Large intestine (tissue), 12 donors: ENCODE measurements around the gene MARCHF3. TPM values are rescaled to one million over a fixed set of nuclear protein-coding genes. Genes with fewer than 3 reads are reported as not detected.

ENCODE experiments used
- DNase-seq, 2 donors: peaks; one replicate each; pipeline versions ENCODE4 v3.0.0 to v3.0.0-alpha.2; 2013
- H3K27ac ChIP-seq: one replicate; pipeline ENCODE4 v1.5.1; 2013; ENCODE audit warnings: low read length
- H3K27me3 ChIP-seq: 2 replicates; pipeline ENCODE4 v1.6.1; 2013; ENCODE audit warnings: low read length; ENCODE audit not compliant: control insufficient read depth, insufficient read depth
- H3K36me3 ChIP-seq: 2 replicates; pipeline ENCODE4 v1.6.1; 2013; ENCODE audit warnings: low read length; ENCODE audit not compliant: control insufficient read depth, insufficient read depth
- H3K4me1 ChIP-seq: one replicate; pipeline ENCODE4 v1.6.1; 2013; ENCODE audit warnings: low read length; ENCODE audit not compliant: control insufficient read depth, insufficient read depth
- H3K4me3 ChIP-seq: one replicate; pipeline ENCODE4 v1.5.1; 2013; ENCODE audit warnings: low read length
- H3K9me3 ChIP-seq: one replicate; pipeline ENCODE4 v1.6.1; 2013; ENCODE audit warnings: mild to moderate bottlenecking, low read depth, low read length, moderate library complexity; ENCODE audit not compliant: control insufficient read depth
- WGBS: methylation state at CpG from one replicate; pipeline ENCODE4 v1.1.5; 2013; ENCODE audit warnings: low lambda C conversion rate; ENCODE audit not compliant: insufficient coverage; 5-methylcytosine and 5-hydroxymethylcytosine counted together
- long read RNA-seq, 11 donors: transcript quantifications; one replicate each; lab custom pipeline, GENCODE V29; 2026
- polyA plus RNA-seq: library from polyadenylated mRNA; unstranded; fragments of 120-200 nt; gene quantifications from one replicate; pipeline ENCODE4 v1.2.1, GENCODE V29; 2013

The MARCHF3 gene, protein sequence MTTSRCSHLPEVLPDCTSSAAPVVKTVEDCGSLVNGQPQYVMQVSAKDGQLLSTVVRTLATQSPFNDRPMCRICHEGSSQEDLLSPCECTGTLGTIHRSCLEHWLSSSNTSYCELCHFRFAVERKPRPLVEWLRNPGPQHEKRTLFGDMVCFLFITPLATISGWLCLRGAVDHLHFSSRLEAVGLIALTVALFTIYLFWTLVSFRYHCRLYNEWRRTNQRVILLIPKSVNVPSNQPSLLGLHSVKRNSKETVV
- 6.5 TPM for polyA plus RNA-seq
- long read RNA-seq, donor 1 = 0 reads
- long read RNA-seq, donor 2, full-length matches to known transcripts = 4 of 4 reads
- long read RNA-seq, donor 2, partial matches to known transcripts = 0 of 4 reads
- long read RNA-seq, donor 2, other reads (novel, unspliced or antisense) = 0 of 4 reads
- long read RNA-seq, donor 3, full-length matches to known transcripts = 3 of 3 reads
- long read RNA-seq, donor 3, partial matches to known transcripts = 0 of 3 reads
- long read RNA-seq, donor 3, other reads (novel, unspliced or antisense) = 0 of 3 reads
- long read RNA-seq, donor 4 = 0 reads
- long read RNA-seq, donor 5 = 0 reads
- long read RNA-seq, donor 6 = 0 reads
- long read RNA-seq, donor 7 = 0 reads
- long read RNA-seq, donor 8, full-length matches to known transcripts = 3 of 3 reads
- long read RNA-seq, donor 8, partial matches to known transcripts = 0 of 3 reads
- long read RNA-seq, donor 8, other reads (novel, unspliced or antisense) = 0 of 3 reads
- long read RNA-seq, donor 9, partial matches to known transcripts = 0 of 1 reads
- long read RNA-seq, donor 9, other reads (novel, unspliced or antisense) = 0 of 1 reads
- long read RNA-seq, donor 10, full-length matches to known transcripts = 3 of 3 reads
- long read RNA-seq, donor 10, partial matches to known transcripts = 0 of 3 reads
- long read RNA-seq, donor 10, other reads (novel, unspliced or antisense) = 0 of 3 reads
- long read RNA-seq, donor 11, full-length matches to known transcripts = 2 of 2 reads
- long read RNA-seq, donor 11, partial matches to known transcripts = 0 of 2 reads
- long read RNA-seq, donor 11, other reads (novel, unspliced or antisense) = 0 of 2 reads

DNA sequence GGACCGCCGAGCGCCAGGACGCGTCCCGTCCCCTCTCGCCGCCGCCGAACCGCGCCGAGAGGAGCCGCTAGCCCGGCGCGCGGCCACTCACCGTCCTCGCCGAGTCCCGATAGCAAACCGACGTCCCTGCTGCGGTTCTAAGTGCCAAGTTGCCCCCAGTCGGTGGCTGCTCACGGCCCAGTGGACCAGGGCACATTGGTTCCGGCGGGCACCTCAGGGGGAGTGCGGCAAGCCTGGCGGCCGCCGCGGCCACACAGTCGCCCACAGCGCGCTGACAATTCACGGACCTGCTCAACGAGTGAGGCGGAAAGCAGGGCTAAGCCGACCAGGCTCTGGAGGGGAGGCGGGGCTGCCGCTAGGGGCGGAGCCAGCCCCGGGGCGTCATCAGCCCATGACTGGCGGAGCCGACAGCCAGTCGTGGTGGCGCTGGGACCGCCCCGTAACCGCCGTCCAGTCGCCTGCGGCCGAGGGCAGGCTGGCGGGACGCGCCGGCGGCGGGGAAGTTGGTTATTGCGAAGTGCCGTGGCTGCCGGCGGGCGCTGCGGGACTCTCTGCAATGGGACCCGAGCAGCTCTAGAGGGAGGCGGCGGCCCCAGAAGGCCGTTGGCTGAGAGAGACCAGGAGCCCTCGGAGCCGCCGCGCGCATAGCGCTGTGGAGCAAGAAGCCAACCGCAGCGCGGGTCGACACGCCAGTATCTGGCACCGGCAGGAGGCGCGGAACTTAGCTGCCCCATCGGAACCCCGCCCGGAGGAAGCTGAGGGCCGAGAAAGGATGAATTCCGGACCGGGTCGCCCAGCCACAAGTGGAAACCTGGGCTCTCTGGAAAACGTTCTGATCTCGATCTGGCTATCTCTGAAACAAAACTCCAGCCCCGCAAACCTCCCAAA is at the start of gene MARCHF3:
Gene MARCHF3, minus strand, starts transcription at position 300 of the 888 bp plus-strand sequence. CDS start 112,387 bp downstream, outside the sequence.
- Histone ChIP-seq H3K4me3 (peak within 1 kb of the TSS; percentile 81), H3K9me3 (no peaks in the 10 kb centered on the region), H3K27ac (peak within 1 kb of the TSS; percentile 73), H3K27me3 (peaks cover 28% of the 10 kb centered on the region), H3K36me3 (no peaks in the 10 kb centered on the region), H3K4me1 (peaks cover 20% of the 10 kb centered on the region)
- WGBS = no CpG with 5 or more reads among the region's 97 CpGs
- peak; percentile 97 for DNase-seq

DNA sequence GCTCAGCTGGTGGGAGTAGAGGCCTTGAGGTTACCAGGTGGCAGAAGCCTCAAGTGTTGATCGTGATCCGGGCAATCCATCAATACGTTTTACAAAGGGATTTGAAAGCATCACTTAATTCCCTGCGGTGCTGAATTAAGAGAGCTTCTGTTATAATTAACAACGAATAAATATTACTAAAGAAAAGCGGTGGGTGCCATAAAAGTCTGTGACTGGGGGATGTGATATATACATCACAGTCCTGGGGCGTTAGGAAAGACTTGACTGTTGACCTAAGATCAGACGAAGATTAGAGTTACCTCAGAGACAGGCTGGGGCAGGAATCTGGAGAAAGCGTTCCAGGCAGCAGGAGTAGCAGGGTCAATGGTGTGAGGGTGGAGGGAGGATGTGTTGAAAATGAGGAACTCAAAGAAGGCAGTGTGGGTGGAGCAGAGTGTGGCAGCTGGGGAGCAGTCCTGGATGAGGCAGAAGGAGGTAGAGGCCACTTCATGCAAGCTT is 49.7 kb upstream of the MARCHF3 start:
- no peak overlapping the region for H3K4me3 ChIP-seq
- WGBS = no CpG with 5 or more reads among the region's 9 CpGs
- H3K4me1 ChIP-seq = peaks cover 38% of the 10 kb centered on the region
- no peaks in the 10 kb centered on the region for H3K36me3 ChIP-seq
- no peaks in the 10 kb centered on the region for H3K9me3 ChIP-seq
- DNase-seq = peak; percentile 45 to 63
- peak overlapping the region; percentile 46 for H3K27ac ChIP-seq
- H3K27me3 ChIP-seq = no peaks in the 10 kb centered on the region

DNA sequence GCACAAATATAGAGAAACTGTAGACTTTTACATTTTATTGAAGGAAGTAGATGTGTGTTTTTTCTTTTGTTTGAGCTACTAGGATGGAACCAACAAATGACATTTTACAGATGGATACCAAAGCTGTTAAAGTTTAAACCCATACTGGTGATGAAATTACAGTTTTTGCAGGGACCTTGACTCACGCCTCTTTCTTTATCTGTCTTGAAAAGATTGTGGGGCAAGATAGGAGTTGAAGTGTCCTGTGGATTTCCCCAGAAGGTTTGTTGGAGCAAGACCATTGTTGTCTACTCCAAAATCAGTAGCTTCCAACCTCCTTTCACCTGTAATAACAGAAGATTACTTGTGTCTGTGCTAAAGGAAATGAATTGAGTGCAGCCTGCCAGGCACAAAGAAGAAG is 47.0 kb upstream of the MARCHF3 start:
- no peaks in the 10 kb centered on the region for H3K9me3 ChIP-seq
- H3K27me3 ChIP-seq = no peaks in the 10 kb centered on the region
- H3K4me1 ChIP-seq = peaks cover 38% of the 10 kb centered on the region
- H3K36me3 ChIP-seq = no peaks in the 10 kb centered on the region
- no CpG with 5 or more reads among the region's 1 CpG for WGBS
- H3K27ac ChIP-seq = peak overlapping the region; percentile 81
- peak in 1 of 2 donors; percentile 53 for DNase-seq
- no peak overlapping the region for H3K4me3 ChIP-seq

DNA sequence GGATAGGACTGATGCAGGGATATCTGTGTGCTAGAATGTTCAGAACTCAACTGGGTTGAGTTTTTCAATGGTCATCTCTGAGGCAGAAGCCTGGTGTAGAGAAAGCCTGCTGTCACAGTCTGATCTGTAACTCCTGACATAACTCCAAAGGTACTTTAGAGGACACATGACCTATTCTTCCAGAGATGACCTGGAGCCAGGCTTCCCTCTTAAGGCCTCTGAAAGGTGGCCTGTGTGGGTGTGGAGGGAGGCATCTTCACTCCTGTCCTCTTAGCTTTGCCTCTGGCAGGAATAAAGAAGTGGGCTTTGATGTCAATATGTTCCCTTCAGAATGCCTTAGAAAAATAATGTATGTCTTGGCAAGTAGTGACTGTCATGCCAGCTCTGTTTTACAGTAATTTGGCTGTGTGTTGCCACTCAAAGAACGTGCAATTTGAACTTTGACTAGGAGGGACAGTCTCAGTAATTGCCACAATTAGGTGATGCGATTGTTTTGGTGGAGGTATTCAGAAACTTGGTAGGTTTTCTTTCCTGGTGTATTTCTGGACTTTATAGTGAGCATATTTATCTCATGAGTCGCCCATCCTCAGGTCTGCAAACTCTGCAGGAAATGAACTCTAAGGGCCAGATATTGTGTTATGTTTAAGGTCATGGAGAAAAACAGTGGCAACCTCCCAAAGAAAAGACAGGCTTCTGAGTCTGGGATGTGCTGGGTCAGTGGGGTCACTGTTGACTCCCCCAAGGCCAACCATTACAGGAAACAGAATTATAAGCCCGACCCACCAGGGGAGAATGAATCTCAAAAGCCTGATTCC is 46.2 kb upstream of the MARCHF3 start:
- peak; percentile 54 to 74 for DNase-seq
- WGBS = 20% methylated on average over 1 of the region's 4 CpGs
- Histone ChIP-seq H3K4me1 (peaks cover 38% of the 10 kb centered on the region), H3K4me3 (no peak overlapping the region), H3K27ac (peak overlapping the region; percentile 81), H3K36me3 (no peaks in the 10 kb centered on the region), H3K27me3 (no peaks in the 10 kb centered on the region), H3K9me3 (no peaks in the 10 kb centered on the region)

DNA sequence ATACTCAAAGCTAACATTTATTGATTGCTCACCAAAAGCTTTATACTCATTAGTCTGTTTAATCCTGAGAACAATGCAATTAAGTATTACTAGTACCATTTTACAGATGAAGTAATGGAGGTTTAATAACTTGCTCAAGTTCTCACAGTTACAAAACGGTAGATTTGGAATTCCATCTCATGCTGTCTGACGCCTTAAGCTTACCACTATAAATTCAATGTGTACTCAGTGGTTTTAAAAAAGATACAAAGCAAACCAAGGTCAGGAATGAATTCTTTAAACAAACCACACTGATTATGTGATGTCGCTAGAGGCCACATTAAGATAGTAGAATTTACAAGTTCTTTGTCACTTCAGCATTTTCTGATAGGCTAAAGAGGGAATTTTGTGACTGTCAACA is 44.1 kb upstream of the MARCHF3 start:
- Histone ChIP-seq H3K9me3 (no peaks in the 10 kb centered on the region), H3K36me3 (no peaks in the 10 kb centered on the region), H3K4me3 (no peak overlapping the region), H3K27me3 (no peaks in the 10 kb centered on the region), H3K4me1 (peaks cover 24% of the 10 kb centered on the region), H3K27ac (no peak overlapping the region)
- no peak for DNase-seq
- no CpG with 5 or more reads among the region's 3 CpGs for WGBS

DNA sequence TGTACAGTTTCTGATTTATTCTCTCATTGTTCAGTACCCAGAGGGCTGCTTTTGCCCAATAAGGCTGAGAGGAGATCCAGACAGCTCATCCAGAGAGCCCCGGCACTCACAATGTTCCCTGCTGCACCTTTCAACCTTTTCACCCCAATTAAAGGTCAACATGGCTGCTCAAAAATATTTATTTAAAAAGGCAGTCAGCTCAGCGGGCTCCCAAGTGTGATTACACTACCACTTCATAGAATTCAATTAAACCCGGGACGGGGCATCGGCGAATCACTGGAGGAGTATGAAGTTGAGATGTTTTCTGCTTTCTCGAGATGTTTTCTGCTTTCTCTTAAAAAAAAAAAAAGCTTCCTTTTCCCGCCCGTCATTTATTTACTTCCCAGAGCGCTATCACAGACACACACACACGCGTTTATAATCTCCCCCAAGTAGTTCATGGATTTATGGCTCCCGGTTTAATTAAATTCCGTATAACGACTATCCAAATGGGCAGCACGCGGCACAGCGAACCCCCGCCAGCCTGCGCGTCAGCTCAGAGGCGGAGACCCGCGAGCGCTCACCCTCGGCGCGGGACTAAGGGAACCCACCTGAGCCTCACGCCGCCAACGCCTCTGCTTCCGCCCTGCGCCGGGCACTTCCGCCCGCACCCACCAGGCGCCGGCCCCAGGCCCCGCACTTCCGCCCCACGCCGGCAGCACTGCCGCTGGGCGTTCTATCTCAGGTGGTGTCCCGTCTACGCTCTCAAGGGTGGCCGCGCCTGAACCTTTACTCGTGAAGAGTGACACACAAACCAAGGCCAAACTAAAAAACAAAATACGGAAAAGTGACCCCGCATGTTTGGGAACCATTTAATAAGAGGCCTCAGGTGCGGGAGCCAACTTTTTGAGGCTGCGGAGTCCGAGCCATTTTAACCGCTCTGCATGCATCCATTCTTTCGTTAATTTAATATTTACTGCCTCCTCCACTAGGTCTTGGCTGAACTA is 42.8 kb upstream of the MARCHF3 start, which contains the start of gene C5orf63:
Gene C5orf63, minus strand, starts transcription at position 642 of the 986 bp plus-strand sequence. CDS start 14,507 bp downstream, outside the sequence.
- DNase-seq = peak; percentile 49 to 85
- Histone ChIP-seq H3K27ac (peak within 1 kb of the TSS; percentile 67), H3K9me3 (no peaks in the 10 kb centered on the region), H3K4me1 (peaks cover 22% of the 10 kb centered on the region), H3K27me3 (no peaks in the 10 kb centered on the region), H3K4me3 (peak within 1 kb of the TSS; percentile 82), H3K36me3 (no peaks in the 10 kb centered on the region)
- 0% methylated on average over 1 of the region's 56 CpGs for WGBS

DNA sequence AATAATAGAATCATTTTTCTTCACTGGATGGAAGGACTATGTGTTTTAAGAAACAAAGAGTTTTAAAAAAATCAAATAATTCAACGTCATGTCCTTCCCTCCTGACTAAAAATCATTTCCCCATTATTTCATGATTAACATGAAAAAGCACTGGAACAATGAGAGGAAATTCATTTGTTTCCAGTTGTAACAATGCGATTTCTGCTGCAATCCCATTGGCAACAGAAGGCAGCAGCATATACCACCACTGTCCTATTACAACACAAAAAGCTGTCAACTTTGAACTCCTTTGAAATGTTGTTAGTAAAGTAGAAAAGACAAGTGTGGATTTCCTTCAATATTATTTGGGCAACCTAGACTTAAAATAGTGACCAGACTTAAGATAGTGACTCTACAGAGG is 39.9 kb upstream of the MARCHF3 start:
- Histone ChIP-seq H3K27me3 (no peaks in the 10 kb centered on the region), H3K4me3 (no peak overlapping the region), H3K27ac (no peak overlapping the region), H3K4me1 (no peaks in the 10 kb centered on the region), H3K36me3 (peaks cover 6% of the 10 kb centered on the region), H3K9me3 (no peaks in the 10 kb centered on the region)
- no peak for DNase-seq
- WGBS = no CpG with 5 or more reads among the region's 2 CpGs

DNA sequence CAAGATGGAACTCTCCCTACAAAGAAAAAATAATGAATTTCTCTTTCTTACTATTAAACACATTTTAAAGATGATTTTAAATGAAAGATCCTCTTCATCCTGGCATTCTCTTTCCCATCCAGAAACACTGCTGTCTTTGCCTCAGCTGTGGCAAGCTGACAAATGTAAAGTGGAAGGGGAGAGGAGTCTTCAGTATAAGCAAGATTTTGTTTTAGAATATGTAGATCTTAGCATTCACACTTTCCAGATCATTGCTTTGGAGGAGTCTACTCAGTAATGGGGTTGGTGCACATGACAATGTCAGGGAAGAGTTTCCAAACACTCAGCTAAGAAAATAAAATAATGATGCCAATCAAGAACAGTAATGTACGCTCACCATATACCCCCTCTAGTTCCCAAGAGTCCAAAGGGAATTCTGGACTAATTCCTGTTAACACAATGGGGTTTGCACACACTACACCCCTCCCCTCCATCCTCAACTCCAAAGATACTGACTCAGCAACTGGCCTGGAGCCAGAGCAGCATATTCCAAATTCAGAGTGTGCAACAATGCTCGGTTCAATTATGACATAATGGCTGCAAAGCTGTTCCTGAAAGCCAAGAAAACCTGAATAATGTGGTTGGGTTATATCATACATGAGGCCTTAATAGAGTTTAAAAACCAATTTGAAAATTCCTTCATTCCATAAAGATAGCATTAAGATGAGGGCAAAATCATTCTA is 38.3 kb upstream of the MARCHF3 start:
- DNase-seq = no peak
- Histone ChIP-seq H3K27me3 (no peaks in the 10 kb centered on the region), H3K9me3 (no peaks in the 10 kb centered on the region), H3K36me3 (peaks cover 11% of the 10 kb centered on the region), H3K4me1 (no peaks in the 10 kb centered on the region), H3K27ac (no peak overlapping the region), H3K4me3 (no peak overlapping the region)
- WGBS = no CpG with 5 or more reads among the region's 2 CpGs
